ENCODE results near the gene RSU1. TPM values are rescaled to one million over a fixed set of nuclear protein-coding genes. Genes with fewer than 3 reads are reported as not detected.

The RSU1 gene
- total RNA-seq, 1 experiment from 2014 or later, result 44.5 TPM

- Histone ChIP-seq H3K4me2 (no peak overlapping the region), H3K9me2 (ENCODE audit: insufficient read depth) (no peaks in the 10 kb centered on the region), H3K36me3 (ENCODE audit: low read depth) (no peaks in the 10 kb centered on the region), H3K9me3 (ENCODE audit: insufficient read depth, low read depth) (no peaks in the 10 kb centered on the region), H4K20me1 (ENCODE audit: insufficient read depth) (no peaks in the 10 kb centered on the region), H2AFZ (no peak overlapping the region), H3F3A (ENCODE audit: insufficient read depth, low read depth) (no peaks in the 10 kb centered on the region), H3K4me1 (replicated peaks; ENCODE audit: insufficient read depth) (no peaks in the 10 kb centered on the region), H3K27me3 (ENCODE audit: insufficient read depth, low read depth) (no peaks in the 10 kb centered on the region), H3K27ac (no peak overlapping the region), H3K79me2 (ENCODE audit: low read depth) (no peaks in the 10 kb centered on the region), H3K4me3 (no peak overlapping the region)
- no peak for TF ChIP-seq EZH2 (IDR thresholded peaks at IDR 0.05; ENCODE audit: low read depth)
- no TSS peak for BruUV-seq (replicated peaks)
- DNase-seq, result no peak
- CTCF ChIA-PET, result no interaction called here
- intact Hi-C loops (cut with micrococcal nuclease; ENCODE audit: unreplicated experiment), result no loop called here
- POLR2A ChIA-PET (ENCODE audit: unreplicated experiment), result no interaction called here
Measured at GRCh38 chr10:16674147-16674703, 143.0 kb downstream of the RSU1 start.

- Histone ChIP-seq H3K4me2 (no peak overlapping the region), H3K27ac (no peak overlapping the region), H3K9me2 (ENCODE audit: insufficient read depth) (no peaks in the 10 kb centered on the region), H3K27me3 (ENCODE audit: insufficient read depth, low read depth) (no peaks in the 10 kb centered on the region), H3F3A (ENCODE audit: insufficient read depth, low read depth) (no peaks in the 10 kb centered on the region), H3K4me1 (replicated peaks; ENCODE audit: insufficient read depth) (no peaks in the 10 kb centered on the region), H3K4me3 (no peak overlapping the region), H4K20me1 (ENCODE audit: insufficient read depth) (no peaks in the 10 kb centered on the region), H3K9me3 (ENCODE audit: insufficient read depth, low read depth) (no peaks in the 10 kb centered on the region), H3K36me3 (ENCODE audit: low read depth) (no peaks in the 10 kb centered on the region), H3K79me2 (ENCODE audit: low read depth) (no peaks in the 10 kb centered on the region), H2AFZ (no peak overlapping the region)
- CTCF ChIA-PET, result no interaction called here
- POLR2A ChIA-PET (ENCODE audit: unreplicated experiment), result no interaction called here
- intact Hi-C loops (cut with micrococcal nuclease; ENCODE audit: unreplicated experiment), result no loop called here
- no TSS peak for BruUV-seq (replicated peaks)
- no peak for TF ChIP-seq EZH2 (IDR thresholded peaks at IDR 0.05; ENCODE audit: low read depth)
- no peak for TF ChIP-seq CTCF (conservative IDR thresholded peaks at IDR 0.05)
- no peak for DNase-seq
Measured at GRCh38 chr10:16673443-16673842, 143.8 kb downstream of the RSU1 start.

GRCh38 chr10:16663444-16663843 lies 153.8 kb downstream of the RSU1 start:
- POLR2A ChIA-PET (ENCODE audit: unreplicated experiment), result no interaction called here
- H3K4me1 ChIP-seq (replicated peaks; ENCODE audit: insufficient read depth), result no peaks in the 10 kb centered on the region
- intact Hi-C loops (cut with micrococcal nuclease; ENCODE audit: unreplicated experiment), result no loop called here

More at GRCh38 chr10:16663444-16663843, 153.8 kb downstream of the RSU1 start:
- Histone ChIP-seq H3K9me2 (ENCODE audit: insufficient read depth) (no peaks in the 10 kb centered on the region), H2AFZ (no peak overlapping the region), H3K4me3 (no peak overlapping the region), H4K20me1 (ENCODE audit: insufficient read depth) (no peaks in the 10 kb centered on the region), H3K79me2 (ENCODE audit: low read depth) (no peaks in the 10 kb centered on the region), H3K36me3 (ENCODE audit: low read depth) (no peaks in the 10 kb centered on the region), H3K9me3 (ENCODE audit: insufficient read depth, low read depth) (no peaks in the 10 kb centered on the region), H3F3A (ENCODE audit: insufficient read depth, low read depth) (no peaks in the 10 kb centered on the region), H3K27ac (no peak overlapping the region), H3K4me2 (no peak overlapping the region), H3K27me3 (ENCODE audit: insufficient read depth, low read depth) (no peaks in the 10 kb centered on the region)
- DNase-seq, result no peak
- TF ChIP-seq EZH2 (IDR thresholded peaks at IDR 0.05; ENCODE audit: low read depth), result no peak
- no peak for TF ChIP-seq CTCF (conservative IDR thresholded peaks at IDR 0.05)
- BruUV-seq (replicated peaks), result no TSS peak
- CTCF ChIA-PET, result no interaction called here

All from PC-9 (cell line).